Ovary (tissue), 9 donors: ENCODE measurements around the gene ARID2. TPM values are rescaled to one million over a fixed set of nuclear protein-coding genes. Genes with fewer than 3 reads are reported as not detected.

Source experiments
- DNase-seq, 5 donors: peaks; one replicate each; pipeline ENCODE4 v3.0.0-alpha.2; 2019 to 2020
- H3K27ac ChIP-seq, 2 donors: fragments of 200-600 bp; one replicate each; pipeline versions ENCODE4 v1.5.1 to v1.8.0; 2019 to 2022
- H3K27me3 ChIP-seq: fragments of 200-600 bp; one replicate; pipeline ENCODE4 v1.8.0; 2022
- H3K36me3 ChIP-seq: fragments of 200-600 bp; sonication (generic); one replicate; pipeline ENCODE4 v1.5.1; 2019
- H3K4me1 ChIP-seq: one replicate; pipeline ENCODE4 v1.8.1; 2013; ENCODE audit warnings: mild to moderate bottlenecking, moderate library complexity; ENCODE audit not compliant: insufficient read depth
- H3K4me3 ChIP-seq: fragments of 200-600 bp; sonication (generic); one replicate; pipeline ENCODE4 v1.5.1; 2017
- H3K9me3 ChIP-seq, 2 donors: fragments of 200-600 bp in 1 of 2; sonication (generic) in 1 of 2; one replicate each; pipeline versions ENCODE4 v1.5.1 to v1.8.1; 2013 to 2019; ENCODE audit warnings: mild to moderate bottlenecking in 1 of 2, moderate library complexity in 1 of 2
- CTCF ChIP-seq, 3 donors: fragments of 450-650 bp in 2 of 3; fragments of 200-600 bp in 1 of 3; IDR thresholded peaks; one replicate each; pipeline versions ENCODE4 v1.5.1 to v1.8.0; 2016 to 2022; ENCODE audit warnings: antibody characterized with exemption in 3 of 3, mild to moderate bottlenecking in 1 of 3
- EP300 ChIP-seq: sonication (generic); formaldehyde crosslinking; IDR thresholded peaks from one replicate; pipeline ENCODE4 v1.6.1; 2017; ENCODE audit warnings: antibody characterized with exemption
- POLR2A ChIP-seq: fragments of 450-650 bp; IDR thresholded peaks from one replicate; pipeline ENCODE4 v1.6.1; 2017; ENCODE audit warnings: antibody characterized with exemption, mild to moderate bottlenecking, moderate library complexity
- WGBS, 3 donors: extraction: QIAGEN DNeasy Blood & Tissue Kit in 1 of 3; methylation state at CpG; one replicate each; pipeline versions ENCODE4 v1.1.5 to v1.1.7; 2013 to 2017; 5-methylcytosine and 5-hydroxymethylcytosine counted together
- intact Hi-C, 4 donors: fragments of 100-400 bp; cut with DNase I; formaldehyde crosslinking; loops; one replicate each; pipeline versions ENCODE4 v1.11.0 to v1.15.1; 2022 to 2023
- polyA plus RNA-seq, 2 donors: library from polyadenylated mRNA; stranded (reverse); fragments of 200-250 nt in 1 of 2; fragments of 350-450 nt in 1 of 2; fragmentation: Illumina TruSeq in 1 of 2; extraction: RNeasy Lipid Tissue Mini Kit (QIAGEN cat#74804) in 1 of 2; gene quantifications; one replicate each; pipeline ENCODE4 v1.2.3, GENCODE V29; 2013 to 2014
- total RNA-seq, 7 donors: library from RNA; depleted of rRNA in 2 of 7; stranded (reverse); fragments of >200 nt in 2 of 7; fragmentation: NEBNext Ultra II Directional in 3 of 7; extraction: Animal tissue kit (Norgen Biotek cat#: 25700) in 3 of 7; gene quantifications; one replicate each; pipeline versions ENCODE4 v1.1.0 to v1.2.4, GENCODE V29; 2016 to 2023
- donor health status: DM: no; HTN: no; CAD: no; lungs with moderate emphysema.
- donor health status: DM: no; HTN: no; CAD: no.
- donor health status: Bipolar disorder and iron deficiency.
- donor health status: DM: yes; HTN: yes; CAD: no.
- donor health status: DM: no; HTN: no; CAD: no.
- donor health status: DM: yes; HTN: yes; CAD: no.

ARID2 gene
- total and polyA plus RNA-seq, 9 donors = 7.9 to 39.5 (median 32.1) TPM

DNA sequence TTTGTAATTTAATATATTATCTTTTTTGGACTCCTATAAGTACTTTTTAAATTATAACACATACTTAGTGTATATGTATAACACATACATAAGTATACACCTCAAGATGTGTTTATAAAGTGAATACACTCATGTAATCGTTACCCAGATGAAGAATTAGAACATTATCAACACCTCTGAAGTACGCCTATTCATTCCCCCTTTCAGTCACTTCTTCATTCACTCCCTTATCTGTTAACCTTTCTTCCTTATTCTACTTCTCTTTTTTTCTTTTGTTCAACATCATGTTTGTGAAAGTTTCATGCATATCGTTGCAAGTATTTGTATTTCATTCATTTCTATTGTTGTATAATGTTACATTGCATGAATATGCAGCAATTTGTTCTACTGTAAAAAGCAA, 98.5 kb downstream of the ARID2 start:
- intact Hi-C loops = no loop called here
- H3K27me3 ChIP-seq = no peaks in the 10 kb centered on the region
- no peak for TF ChIP-seq POLR2A
- no peak for TF ChIP-seq CTCF (IDR thresholded peaks at IDR 0.05)
- no peak for TF ChIP-seq EP300
- H3K9me3 ChIP-seq = no peaks in the 10 kb centered on the region
- DNase-seq = no peak
- H3K4me1 ChIP-seq = no peaks in the 10 kb centered on the region
- no peak overlapping the region for H3K4me3 ChIP-seq
- H3K36me3 ChIP-seq = no peaks in the 10 kb centered on the region
- H3K27ac ChIP-seq = no peak overlapping the region
- WGBS, 3 donors = 85 to 89% (median 87%) methylated on average over 3 of the region's 3 CpGs

DNA sequence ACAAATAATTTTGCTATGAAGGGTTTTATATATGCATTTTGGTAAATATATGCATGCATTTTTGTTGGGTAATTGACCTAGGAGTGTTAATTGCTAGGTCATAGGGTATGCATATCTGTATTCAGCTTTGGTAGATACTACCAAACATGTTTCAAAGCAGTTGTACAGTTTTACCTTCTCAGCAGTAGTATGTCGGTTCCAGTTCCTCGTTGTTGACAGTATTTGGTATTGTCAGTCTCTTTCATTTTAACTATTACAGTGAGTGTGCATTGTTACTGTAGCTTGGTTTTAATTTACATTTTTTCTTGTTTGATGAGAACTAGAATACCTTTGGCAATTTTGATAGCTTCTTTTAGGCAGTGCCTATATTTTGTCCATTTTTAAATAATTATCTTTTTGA, 98.9 kb downstream of the ARID2 start:
- intact Hi-C loops = no loop called here
- WGBS, 3 donors = 30 to 54% (median 49%) methylated on average over 2 of the region's 2 CpGs

DNA sequence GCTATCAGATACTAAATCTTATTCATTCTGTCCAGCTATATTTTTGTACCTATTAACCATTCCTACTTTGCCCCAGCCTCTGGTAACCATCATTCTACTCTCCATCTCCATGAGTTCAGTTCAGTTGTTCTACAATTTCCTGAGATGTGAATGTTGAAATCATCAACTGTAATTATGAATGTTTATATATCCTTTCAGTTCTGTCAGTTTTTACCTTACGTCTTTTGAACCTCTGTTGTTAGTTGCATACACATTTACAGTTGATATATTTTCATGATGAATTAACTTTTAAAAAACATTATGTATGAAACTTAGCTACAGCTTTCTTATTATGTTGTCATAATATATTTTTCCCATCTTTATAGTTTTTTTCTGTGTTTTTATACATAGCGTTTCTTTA, 102.1 kb downstream of the ARID2 start:
- no peak overlapping the region for H3K27ac ChIP-seq
- no peaks in the 10 kb centered on the region for H3K27me3 ChIP-seq
- no peak overlapping the region for H3K4me3 ChIP-seq
- WGBS, 3 donors = 97 to 100% (median 98%) methylated on average over 2 of the region's 2 CpGs
- H3K4me1 ChIP-seq = no peaks in the 10 kb centered on the region
- H3K36me3 ChIP-seq = no peaks in the 10 kb centered on the region
- intact Hi-C loops = no loop called here
- TF ChIP-seq EP300 (no peak), CTCF (IDR thresholded peaks at IDR 0.05) (no peak)
- no peak for DNase-seq
- H3K9me3 ChIP-seq = no peaks in the 10 kb centered on the region

More for the DNA sequence above, 98.9 kb downstream of the ARID2 start:
- no peak overlapping the region for H3K27ac ChIP-seq
- H3K4me3 ChIP-seq = no peak overlapping the region
- no peaks in the 10 kb centered on the region for H3K27me3 ChIP-seq
- H3K36me3 ChIP-seq = no peaks in the 10 kb centered on the region
- no peaks in the 10 kb centered on the region for H3K4me1 ChIP-seq
- TF ChIP-seq EP300 (no peak), POLR2A (no peak)
- H3K9me3 ChIP-seq = no peaks in the 10 kb centered on the region
- no peak for DNase-seq

DNA sequence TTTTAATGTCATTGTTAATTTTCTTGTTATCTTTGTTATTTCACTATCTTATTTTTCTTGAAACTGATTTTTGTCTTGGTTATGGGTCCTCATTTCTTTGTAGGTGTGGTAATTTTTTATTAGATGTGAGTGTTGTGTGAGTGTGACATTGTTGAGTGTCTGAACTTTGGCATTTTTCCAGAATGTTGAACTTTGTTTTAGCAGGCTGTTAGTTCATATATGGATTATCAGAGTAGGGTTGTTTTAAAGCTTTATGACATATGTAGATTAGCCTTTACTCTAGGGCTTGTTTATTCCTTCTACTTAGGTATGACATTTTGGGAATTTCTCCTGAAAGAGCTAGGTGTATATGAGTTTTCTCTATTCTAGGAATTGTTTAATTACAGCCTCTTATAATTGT, 103.9 kb downstream of the ARID2 start:
- Histone ChIP-seq H3K36me3 (no peaks in the 10 kb centered on the region), H3K27me3 (no peaks in the 10 kb centered on the region), H3K27ac (no peak overlapping the region), H3K9me3 (no peaks in the 10 kb centered on the region), H3K4me1 (no peaks in the 10 kb centered on the region), H3K4me3 (no peak overlapping the region)
- TF ChIP-seq EP300 = no peak
- TF ChIP-seq CTCF (IDR thresholded peaks at IDR 0.05) = no peak
- TF ChIP-seq POLR2A = no peak
- DNase-seq = no peak
- intact Hi-C loops = no loop called here

- no peaks in the 10 kb centered on the region for H3K9me3 ChIP-seq
- no peak overlapping the region for H3K4me3 ChIP-seq
- intact Hi-C loops = no loop called here
- no peak for DNase-seq
- H3K27me3 ChIP-seq = no peaks in the 10 kb centered on the region
- H3K27ac ChIP-seq = no peak overlapping the region
- TF ChIP-seq POLR2A (no peak), CTCF (IDR thresholded peaks at IDR 0.05) (no peak), EP300 (no peak)
- WGBS, 3 donors = 96 to 97% (median 97%) methylated on average over 1 of the region's 1 CpG
- no peaks in the 10 kb centered on the region for H3K4me1 ChIP-seq
- no peaks in the 10 kb centered on the region for H3K36me3 ChIP-seq
Measured at GRCh38 chr12:45834809-45835208, 105.3 kb downstream of the ARID2 start.
